Smooth muscle cell (in vitro differentiated cells): ENCODE results near the gene RNF144A. TPM values are rescaled to one million over a fixed set of nuclear protein-coding genes. Genes with fewer than 3 reads are reported as not detected.

ENCODE experiments used
- DNase-seq: peaks from one replicate; lab custom pipeline; 2025; ENCODE audit not compliant: unreplicated experiment; lab: John Stamatoyannopoulos, UW
- H2AFZ ChIP-seq: fragments of 200-600 bp; sonication (generic); 2 replicates; pipeline ENCODE4 v1.6.0; 2016; ENCODE audit warnings: antibody characterized with exemption, low read depth, mild to moderate bottlenecking
- H3F3A ChIP-seq: fragments of 200-600 bp; sonication (generic); 2 replicates; pipeline ENCODE4 v1.6.0; 2017; ENCODE audit warnings: antibody characterized with exemption, low read depth
- H3K27ac ChIP-seq: fragments of 200-600 bp; sonication (generic); 2 replicates; pipeline ENCODE4 v1.5.1; 2016; ENCODE audit warnings: low read depth, mild to moderate bottlenecking
- H3K27me3 ChIP-seq: fragments of 200-600 bp; sonication (generic); 2 replicates; pipeline ENCODE4 v1.6.1; 2016; ENCODE audit warnings: low read depth, mild to moderate bottlenecking
- H3K36me3 ChIP-seq: fragments of 200-600 bp; sonication (generic); 2 replicates; pipeline ENCODE4 v1.5.1; 2016; ENCODE audit warnings: low read depth
- H3K4me1 ChIP-seq: fragments of 200-600 bp; sonication (generic); 2 replicates; pipeline ENCODE4 v1.5.1; 2016; ENCODE audit warnings: low read depth
- H3K4me2 ChIP-seq: fragments of 200-600 bp; sonication (generic); 2 replicates; pipeline ENCODE4 v1.6.0; 2016; ENCODE audit warnings: mild to moderate bottlenecking
- H3K4me3 ChIP-seq: fragments of 200-600 bp; sonication (generic); 2 replicates; pipeline ENCODE4 v1.5.1; 2016; ENCODE audit warnings: mild to moderate bottlenecking
- H3K79me2 ChIP-seq: fragments of 200-600 bp; sonication (generic); 2 replicates; pipeline ENCODE4 v1.6.0; 2016; ENCODE audit warnings: low read depth, mild to moderate bottlenecking
- H3K9ac ChIP-seq: fragments of 200-600 bp; sonication (generic); 2 replicates; pipeline ENCODE4 v1.6.0; 2016; ENCODE audit warnings: low read depth
- H3K9me3 ChIP-seq: fragments of 200-600 bp; sonication (generic); replicated peaks from 2 replicates; pipeline ENCODE4 v1.5.1; 2016; ENCODE audit warnings: low read depth
- H4K20me1 ChIP-seq: fragments of 200-600 bp; sonication (generic); 2 replicates; pipeline ENCODE4 v1.6.0; 2016; ENCODE audit warnings: low read depth
- CTCF ChIP-seq: fragments of 200-600 bp; sonication (generic); IDR thresholded peaks from 2 replicates; pipeline ENCODE4 v1.5.1; 2017; ENCODE audit warnings: borderline replicate concordance, mild to moderate bottlenecking, antibody characterized with exemption; ENCODE audit not compliant: insufficient read depth, poor library complexity, severe bottlenecking
- WGBS: methylation state at CpG from one replicate; pipeline ENCODE4 v1.1.7; 2016; ENCODE audit warnings: low lambda C conversion rate; 5-methylcytosine and 5-hydroxymethylcytosine counted together
- polyA plus RNA-seq: library from polyadenylated mRNA; unstranded; fragments of >200 nt; fragmentation: Nextera tagmentation; extraction: Ambion mirVana; gene quantifications from 2 replicates; pipeline ENCODE4 v1.2.1, GENCODE V29; 2016
- total RNA-seq: library from RNA; depleted of rRNA; stranded (reverse); fragments of >200 nt; gene quantifications from 2 replicates; pipeline ENCODE4 v1.2.3, GENCODE V29; 2014

The RNF144A gene
- total and polyA plus RNA-seq, 2 experiments from 2014 or later = 10.0 to 23.3 TPM

GRCh38 chr2:6883448-6884122 lies 33.6 kb upstream of the RNF144A start:
- TF ChIP-seq CTCF = no peak
- 75% methylated on average over 7 of the region's 7 CpGs for WGBS
- no peaks in the 10 kb centered on the region for H3F3A ChIP-seq
- H3K4me2 ChIP-seq = no peak overlapping the region
- H2AFZ ChIP-seq = no peak overlapping the region
- H3K9me3 ChIP-seq = no peaks in the 10 kb centered on the region
- no peaks in the 10 kb centered on the region for H3K27me3 ChIP-seq
- H3K79me2 ChIP-seq = no peaks in the 10 kb centered on the region
- H3K36me3 ChIP-seq = no peaks in the 10 kb centered on the region
- no peak overlapping the region for H3K4me3 ChIP-seq
- no peak for DNase-seq
- no peak overlapping the region for H3K9ac ChIP-seq
- no peaks in the 10 kb centered on the region for H3K4me1 ChIP-seq
- H4K20me1 ChIP-seq = no peaks in the 10 kb centered on the region
- H3K27ac ChIP-seq = no peak overlapping the region

GRCh38 chr2:6885551-6885950 lies 31.7 kb upstream of the RNF144A start:
- Histone ChIP-seq H2AFZ (no peak overlapping the region), H3F3A (no peaks in the 10 kb centered on the region), H3K9me3 (no peaks in the 10 kb centered on the region), H4K20me1 (no peaks in the 10 kb centered on the region), H3K4me1 (no peaks in the 10 kb centered on the region), H3K4me2 (no peak overlapping the region), H3K27me3 (no peaks in the 10 kb centered on the region), H3K27ac (no peak overlapping the region), H3K9ac (no peak overlapping the region), H3K4me3 (no peak overlapping the region), H3K79me2 (no peaks in the 10 kb centered on the region), H3K36me3 (no peaks in the 10 kb centered on the region)
- no peak for TF ChIP-seq CTCF
- WGBS = 77% methylated on average over 2 of the region's 2 CpGs
- no peak for DNase-seq

GRCh38 chr2:6885968-6886367 lies 31.2 kb upstream of the RNF144A start:
- whole genome bisulfite sequencing = 67% methylated on average over 3 of the region's 3 CpGs
- Histone ChIP-seq H3F3A (no peaks in the 10 kb centered on the region), H3K4me1 (no peaks in the 10 kb centered on the region), H3K27ac (no peak overlapping the region), H2AFZ (no peak overlapping the region), H4K20me1 (no peaks in the 10 kb centered on the region), H3K36me3 (no peaks in the 10 kb centered on the region), H3K4me3 (no peak overlapping the region), H3K9me3 (no peaks in the 10 kb centered on the region), H3K79me2 (no peaks in the 10 kb centered on the region), H3K9ac (no peak overlapping the region), H3K4me2 (no peak overlapping the region), H3K27me3 (no peaks in the 10 kb centered on the region)
- DNase-seq = no peak
- no peak for TF ChIP-seq CTCF

- no peaks in the 10 kb centered on the region for H3K9me3 ChIP-seq
- H3K4me2 ChIP-seq = no peak overlapping the region
- H3K4me1 ChIP-seq = no peaks in the 10 kb centered on the region
- no peaks in the 10 kb centered on the region for H3F3A ChIP-seq
- 67% methylated on average over 3 of the region's 3 CpGs for WGBS
- H3K36me3 ChIP-seq = no peaks in the 10 kb centered on the region
- H3K27me3 ChIP-seq = no peaks in the 10 kb centered on the region
- H3K27ac ChIP-seq = no peak overlapping the region
- H3K4me3 ChIP-seq = no peak overlapping the region
- no peak overlapping the region for H2AFZ ChIP-seq
- DNase-seq = no peak
- H4K20me1 ChIP-seq = no peaks in the 10 kb centered on the region
- H3K9ac ChIP-seq = no peak overlapping the region
- no peak for TF ChIP-seq CTCF
- H3K79me2 ChIP-seq = no peaks in the 10 kb centered on the region
Observed at GRCh38 chr2:6887751-6888192, 29.4 kb upstream of the RNF144A start.
